ENCODE measurements around the gene MRPL12. TPM values are rescaled to one million over a fixed set of nuclear protein-coding genes. Genes with fewer than 3 reads are reported as not detected.
A peak's percentile ranks its signal among the peaks of the same experiment; 100 is the strongest.
"Not testable (repeated sequence)": the region's sequence is repeated elsewhere in the genome, so short reads cannot be mapped to it uniquely, and the experiment has no call there.

The MRPL12 gene
- polyA plus RNA-seq, 4 donors: 46.3 to 258 (median 170) TPM

GRCh38 chr17:81734405-81735263 lies 31.5 kb downstream of the MRPL12 start:
- Histone ChIP-seq H3K27ac (ENCODE audit: low read depth in 1 of 3, low read length in 2 of 3) (peak overlapping the region in 1 of 3 donors; percentile 5), H3K36me3 (ENCODE audit: control insufficient read depth in 3 of 3, insufficient read depth in 2 of 3, low read depth in 1 of 3, low read length in 3 of 3) (no peaks in the 10 kb centered on the region), H3K9me3 (ENCODE audit: control insufficient read depth in 2 of 2, insufficient read depth in 1 of 2, low read depth in 1 of 2, low read length in 1 of 2) (no peaks in the 10 kb centered on the region), H3K4me3 (ENCODE audit: low read depth in 1 of 3, low read length in 3 of 3) (peak overlapping the region in 1 of 3 donors; percentile 21), H3K4me1 (ENCODE audit: control insufficient read depth in 3 of 3, insufficient read depth in 2 of 3, low read depth in 1 of 3, low read length in 2 of 3) (peaks cover 3 to 11% (median 3%) of the 10 kb centered on the region in 3 donors), H3K27me3 (ENCODE audit: control insufficient read depth in 3 of 3, insufficient read depth in 3 of 3, low read length in 3 of 3) (peaks cover 0 to 25% (median 0%) of the 10 kb centered on the region in 3 donors)
- WGBS, 3 donors: 25 to 76% (median 54%) methylated on average over 28 to 35 of the region's 35 CpGs
- FAIRE-seq (no peak), DNase-seq (peak in 1 of 2 donors; percentile 88)

- H3K36me3 ChIP-seq (ENCODE audit: control insufficient read depth in 3 of 3, insufficient read depth in 2 of 3, low read depth in 1 of 3, low read length in 3 of 3): no peaks in the 10 kb centered on the region
- peaks cover 3 to 11% (median 3%) of the 10 kb centered on the region in 3 donors for H3K4me1 ChIP-seq (ENCODE audit: control insufficient read depth in 3 of 3, insufficient read depth in 2 of 3, low read depth in 1 of 3, low read length in 2 of 3)
- no peak for FAIRE-seq
- peak overlapping the region in 2 of 3 donors; percentile 14 to 22 for H3K27ac ChIP-seq (ENCODE audit: low read depth in 1 of 3, low read length in 2 of 3)
- H3K9me3 ChIP-seq (ENCODE audit: control insufficient read depth in 2 of 2, insufficient read depth in 1 of 2, low read depth in 1 of 2, low read length in 1 of 2): no peaks in the 10 kb centered on the region
- H3K27me3 ChIP-seq (ENCODE audit: control insufficient read depth in 3 of 3, insufficient read depth in 3 of 3, low read length in 3 of 3): peaks cover 0 to 21% (median 0%) of the 10 kb centered on the region in 3 donors
- peak; percentile 60 to 73 for DNase-seq
- peak overlapping the region in 1 of 3 donors; percentile 31 for H3K4me3 ChIP-seq (ENCODE audit: low read depth in 1 of 3, low read length in 3 of 3)
- 15 to 34% (median 20%) methylated on average over 28 to 30 of the region's 30 CpGs for WGBS, 3 donors
Observed at GRCh38 chr17:81735264-81736102, 32.3 kb downstream of the MRPL12 start.

GRCh38 chr17:81737947-81738800 lies 35.0 kb downstream of the MRPL12 start:
- no peaks in the 10 kb centered on the region for H3K36me3 ChIP-seq (ENCODE audit: control insufficient read depth in 3 of 3, insufficient read depth in 2 of 3, low read depth in 1 of 3, low read length in 3 of 3)
- 90 to 93% (median 92%) methylated on average over 30 to 31 of the region's 31 CpGs for WGBS, 3 donors
- H3K27ac ChIP-seq (ENCODE audit: low read depth in 1 of 3, low read length in 2 of 3): no peak overlapping the region
- no peaks in the 10 kb centered on the region for H3K9me3 ChIP-seq (ENCODE audit: control insufficient read depth in 2 of 2, insufficient read depth in 1 of 2, low read depth in 1 of 2, low read length in 1 of 2)
- DNase-seq: no peak
- H3K27me3 ChIP-seq (ENCODE audit: control insufficient read depth in 3 of 3, insufficient read depth in 3 of 3, low read length in 3 of 3): peaks cover 0 to 16% (median 6%) of the 10 kb centered on the region in 3 donors
- H3K4me3 ChIP-seq (ENCODE audit: low read depth in 1 of 3, low read length in 3 of 3): no peak overlapping the region
- H3K4me1 ChIP-seq (ENCODE audit: control insufficient read depth in 3 of 3, insufficient read depth in 2 of 3, low read depth in 1 of 3, low read length in 2 of 3): peaks cover 3 to 11% (median 3%) of the 10 kb centered on the region in 3 donors
- FAIRE-seq: no peak

- peaks cover 0 to 12% (median 6%) of the 10 kb centered on the region in 3 donors for H3K27me3 ChIP-seq (ENCODE audit: control insufficient read depth in 3 of 3, insufficient read depth in 3 of 3, low read length in 3 of 3)
- WGBS, 3 donors: 87 to 91% (median 89%) methylated on average over 25 to 27 of the region's 27 CpGs
- no peaks in the 10 kb centered on the region for H3K36me3 ChIP-seq (ENCODE audit: control insufficient read depth in 3 of 3, insufficient read depth in 2 of 3, low read depth in 1 of 3, low read length in 3 of 3)
- no peak overlapping the region for H3K27ac ChIP-seq (ENCODE audit: low read depth in 1 of 3, low read length in 2 of 3)
- H3K4me1 ChIP-seq (ENCODE audit: control insufficient read depth in 3 of 3, insufficient read depth in 2 of 3, low read depth in 1 of 3, low read length in 2 of 3): peaks cover 3 to 11% (median 3%) of the 10 kb centered on the region in 3 donors
- H3K9me3 ChIP-seq (ENCODE audit: control insufficient read depth in 2 of 2, insufficient read depth in 1 of 2, low read depth in 1 of 2, low read length in 1 of 2): no peaks in the 10 kb centered on the region
- H3K4me3 ChIP-seq (ENCODE audit: low read depth in 1 of 3, low read length in 3 of 3): no peak overlapping the region
- no peak for FAIRE-seq
- DNase-seq: no peak
Observed at GRCh38 chr17:81738801-81739393, 35.7 kb downstream of the MRPL12 start.

GRCh38 chr17:81739593-81739992 lies 36.4 kb downstream of the MRPL12 start:
- not testable (repeated sequence) for H3K9me3 ChIP-seq (ENCODE audit: control insufficient read depth in 2 of 2, insufficient read depth in 1 of 2, low read depth in 1 of 2, low read length in 1 of 2); DNase-seq; H3K36me3 ChIP-seq (ENCODE audit: control insufficient read depth in 3 of 3, insufficient read depth in 2 of 3, low read depth in 1 of 3, low read length in 3 of 3); FAIRE-seq; H3K27ac ChIP-seq (ENCODE audit: low read depth in 1 of 3, low read length in 2 of 3); H3K4me3 ChIP-seq (ENCODE audit: low read depth in 1 of 3, low read length in 3 of 3)
- WGBS, 3 donors: 70 to 83% (median 74%) methylated on average over 8 of the region's 8 CpGs
- Histone ChIP-seq H3K27me3 (ENCODE audit: control insufficient read depth in 3 of 3, insufficient read depth in 3 of 3, low read length in 3 of 3) (peaks cover 0 to 12% (median 6%) of the 10 kb centered on the region in 3 donors), H3K4me1 (ENCODE audit: control insufficient read depth in 3 of 3, insufficient read depth in 2 of 3, low read depth in 1 of 3, low read length in 2 of 3) (peaks cover 3 to 11% (median 3%) of the 10 kb centered on the region in 3 donors)

GRCh38 chr17:81740395-81740961 lies 37.3 kb downstream of the MRPL12 start:
- H3K27me3 ChIP-seq (ENCODE audit: control insufficient read depth in 3 of 3, insufficient read depth in 3 of 3, low read length in 3 of 3): peaks cover 0 to 11% (median 6%) of the 10 kb centered on the region in 3 donors
- 32 to 45% (median 39%) methylated on average over 18 to 28 of the region's 28 CpGs for WGBS, 3 donors
- H3K27ac ChIP-seq (ENCODE audit: low read depth in 1 of 3, low read length in 2 of 3): no peak overlapping the region
- H3K4me1 ChIP-seq (ENCODE audit: control insufficient read depth in 3 of 3, insufficient read depth in 2 of 3, low read depth in 1 of 3, low read length in 2 of 3): peaks cover 0 to 9% (median 3%) of the 10 kb centered on the region in 3 donors
- FAIRE-seq (no peak), DNase-seq (no peak)
- H3K9me3 ChIP-seq (ENCODE audit: control insufficient read depth in 2 of 2, insufficient read depth in 1 of 2, low read depth in 1 of 2, low read length in 1 of 2): no peaks in the 10 kb centered on the region
- H3K36me3 ChIP-seq (ENCODE audit: control insufficient read depth in 3 of 3, insufficient read depth in 2 of 3, low read depth in 1 of 3, low read length in 3 of 3): no peaks in the 10 kb centered on the region
- no peak overlapping the region for H3K4me3 ChIP-seq (ENCODE audit: low read depth in 1 of 3, low read length in 3 of 3)

GRCh38 chr17:81741049-81741593 lies 38.0 kb downstream of the MRPL12 start:
- H3K9me3 ChIP-seq (ENCODE audit: control insufficient read depth in 2 of 2, insufficient read depth in 1 of 2, low read depth in 1 of 2, low read length in 1 of 2): no peaks in the 10 kb centered on the region
- no peak overlapping the region for H3K4me3 ChIP-seq (ENCODE audit: low read depth in 1 of 3, low read length in 3 of 3)
- H3K36me3 ChIP-seq (ENCODE audit: control insufficient read depth in 3 of 3, insufficient read depth in 2 of 3, low read depth in 1 of 3, low read length in 3 of 3): no peaks in the 10 kb centered on the region
- no peak overlapping the region for H3K27ac ChIP-seq (ENCODE audit: low read depth in 1 of 3, low read length in 2 of 3)
- peaks cover 0 to 9% (median 6%) of the 10 kb centered on the region in 3 donors for H3K27me3 ChIP-seq (ENCODE audit: control insufficient read depth in 3 of 3, insufficient read depth in 3 of 3, low read length in 3 of 3)
- peaks cover 0 to 2% (median 1%) of the 10 kb centered on the region in 3 donors for H3K4me1 ChIP-seq (ENCODE audit: control insufficient read depth in 3 of 3, insufficient read depth in 2 of 3, low read depth in 1 of 3, low read length in 2 of 3)
- WGBS, 3 donors: 21 to 42% (median 31%) methylated on average over 19 to 22 of the region's 22 CpGs
- FAIRE-seq (no peak), DNase-seq (no peak)
